HepG2 (cell line): ENCODE data around the gene KRTAP4-16.

Source experiments
- ARNT ChIP-seq: fragments of 450-650 bp; IDR thresholded peaks from 2 replicates; pipeline ENCODE4 v1.6.1; 2017
- EED ChIP-seq: sonication (generic); formaldehyde crosslinking; IDR thresholded peaks from 2 replicates; pipeline ENCODE4 v1.5.0; 2020; ENCODE audit warnings: mild to moderate bottlenecking, missing genetic modification reagents
- HDAC1 ChIP-seq: sonication (generic); formaldehyde crosslinking; IDR thresholded peaks from 2 replicates; pipeline ENCODE4 v1.5.1; 2020; ENCODE audit warnings: mild to moderate bottlenecking, missing genetic modification reagents
- NFYC ChIP-seq: IDR thresholded peaks from 2 replicates; pipeline ENCODE4 v1.6.1; 2016; ENCODE audit warnings: missing genetic modification reagents, missing compliant biosample characterization
- SP1 ChIP-seq, 2 experiments: fragments of 450-650 bp in 1 of 2; sonication (generic) in 1 of 2; formaldehyde crosslinking in 1 of 2; IDR thresholded peaks; 2 replicates each; pipeline versions ENCODE4 v1.4.0 to v1.6.1; 2016 to 2020; ENCODE audit warnings: missing genetic modification reagents in 1 of 2
- SRF ChIP-seq: IDR thresholded peaks from 2 replicates; pipeline ENCODE4 v1.6.1; 2011; ENCODE audit warnings: mild to moderate bottlenecking, low read depth, low read length, moderate library complexity
- ZBTB7A ChIP-seq: sonication (generic); formaldehyde crosslinking; IDR thresholded peaks from 2 replicates; pipeline ENCODE4 v1.8.0; 2022; ENCODE audit warnings: mild to moderate bottlenecking, missing genetic modification reagents
- ZNF138 ChIP-seq: sonication (generic); formaldehyde crosslinking; IDR thresholded peaks from 2 replicates; pipeline ENCODE4 v1.5.0; 2020; ENCODE audit warnings: mild to moderate bottlenecking, low read depth, missing genetic modification reagents
- ZNF224 ChIP-seq: sonication (generic); formaldehyde crosslinking; IDR thresholded peaks from 2 replicates; pipeline ENCODE4 v1.5.0; 2020; ENCODE audit warnings: mild to moderate bottlenecking, missing genetic modification reagents
- ZNF260 ChIP-seq: sonication (generic); formaldehyde crosslinking; IDR thresholded peaks from 2 replicates; pipeline ENCODE4 v1.4.0; 2020; ENCODE audit warnings: missing genetic modification reagents, low read depth, mild to moderate bottlenecking, borderline replicate concordance
- ZNF292 ChIP-seq: sonication (generic); formaldehyde crosslinking; IDR thresholded peaks from 2 replicates; pipeline ENCODE4 v1.8.1; 2022; ENCODE audit warnings: mild to moderate bottlenecking, low read depth, missing genetic modification reagents, borderline replicate concordance
- ZNF746 ChIP-seq: sonication (generic); formaldehyde crosslinking; IDR thresholded peaks from 2 replicates; pipeline ENCODE4 v1.8.0; 2022; ENCODE audit warnings: mild to moderate bottlenecking, missing genetic modification reagents
- ZNF770 ChIP-seq: sonication (generic); formaldehyde crosslinking; IDR thresholded peaks from 2 replicates; pipeline ENCODE4 v1.5.0; 2020; ENCODE audit warnings: mild to moderate bottlenecking, missing genetic modification reagents

GRCh38 chr17:41107941-41108450 is 6.0 kb upstream of the KRTAP4-16 start:
- TF ChIP-seq ZNF292 (CRISPR knock-in tag) (no peak), ZNF138 (no peak), ZNF224 (CRISPR knock-in tag) (no peak), ZBTB7A (CRISPR knock-in tag) (no peak), HDAC1 (CRISPR knock-in tag) (no peak), ZNF260 (CRISPR knock-in tag) (no peak), NFYC (CRISPR knock-in tag) (no peak), ZNF746 (CRISPR knock-in tag) (no peak), SP1 (IDR thresholded peaks at IDR 0.05) (no peak), SP1 (CRISPR knock-in tag; IDR thresholded peaks at IDR 0.05) (no peak), SRF (no peak), ZNF770 (CRISPR knock-in tag) (no peak), EED (CRISPR knock-in tag) (no peak), ARNT (no peak)
